HUES48 (cell line): ENCODE measurements around the gene COL4A2.

Experiments used
- H3K27ac ChIP-seq: one replicate; pipeline ENCODE4 v1.7.0; 2013; ENCODE audit warnings: low read depth, low read length, inconsistent platforms
- H3K27me3 ChIP-seq: 2 replicates; pipeline ENCODE4 v1.6.1; 2013; ENCODE audit warnings: mild to moderate bottlenecking, low read length; ENCODE audit not compliant: control insufficient read depth, insufficient read depth
- H3K36me3 ChIP-seq: 2 replicates; pipeline ENCODE4 v1.6.1; 2013; ENCODE audit warnings: low read length; ENCODE audit not compliant: control insufficient read depth, insufficient read depth
- H3K4me1 ChIP-seq: 2 replicates; pipeline ENCODE4 v1.6.1; 2013; ENCODE audit warnings: mild to moderate bottlenecking, low read length; ENCODE audit not compliant: control insufficient read depth, insufficient read depth
- H3K4me3 ChIP-seq: 2 replicates; pipeline ENCODE4 v1.5.1; 2013; ENCODE audit warnings: mild to moderate bottlenecking, low read depth, low read length
- H3K9ac ChIP-seq: 2 replicates; pipeline ENCODE4 v1.6.1; 2013; ENCODE audit warnings: mild to moderate bottlenecking, low read depth, low read length, moderate library complexity
- H3K9me3 ChIP-seq: 2 replicates; pipeline ENCODE4 v1.6.1; 2013; ENCODE audit warnings: low read length; ENCODE audit not compliant: control insufficient read depth, insufficient read depth

Gene COL4A2

DNA sequence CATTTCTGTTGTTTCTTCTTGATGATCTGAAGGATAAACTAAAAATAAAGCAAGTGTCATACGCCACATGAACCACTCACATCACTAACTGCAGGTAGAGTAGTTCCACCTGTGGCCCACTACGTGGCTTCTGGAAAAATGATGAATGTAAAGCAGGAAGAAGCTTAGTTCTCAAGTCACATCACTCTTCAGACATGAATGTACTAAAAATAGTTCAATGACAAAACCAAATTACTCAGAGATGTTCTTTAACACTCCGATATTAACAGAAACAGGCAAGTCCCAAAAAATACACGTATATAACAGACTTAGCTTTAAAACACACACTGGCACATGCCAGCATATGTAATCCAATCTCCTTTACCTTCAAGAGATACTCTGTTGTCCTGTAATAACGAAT is 232.8 kb downstream of the COL4A2 start:
- no peak overlapping the region for H3K9ac ChIP-seq
- 0 out of 2 replicates have a peak, but pooled peaks cover 2% of the 10 kb centered on the region for H3K9me3 ChIP-seq
- no peaks in the 10 kb centered on the region for H3K36me3 ChIP-seq
- H3K4me1 ChIP-seq: no peaks in the 10 kb centered on the region
- no peak overlapping the region for H3K4me3 ChIP-seq
- H3K27me3 ChIP-seq: no peaks in the 10 kb centered on the region
- H3K27ac ChIP-seq: no peak overlapping the region

DNA sequence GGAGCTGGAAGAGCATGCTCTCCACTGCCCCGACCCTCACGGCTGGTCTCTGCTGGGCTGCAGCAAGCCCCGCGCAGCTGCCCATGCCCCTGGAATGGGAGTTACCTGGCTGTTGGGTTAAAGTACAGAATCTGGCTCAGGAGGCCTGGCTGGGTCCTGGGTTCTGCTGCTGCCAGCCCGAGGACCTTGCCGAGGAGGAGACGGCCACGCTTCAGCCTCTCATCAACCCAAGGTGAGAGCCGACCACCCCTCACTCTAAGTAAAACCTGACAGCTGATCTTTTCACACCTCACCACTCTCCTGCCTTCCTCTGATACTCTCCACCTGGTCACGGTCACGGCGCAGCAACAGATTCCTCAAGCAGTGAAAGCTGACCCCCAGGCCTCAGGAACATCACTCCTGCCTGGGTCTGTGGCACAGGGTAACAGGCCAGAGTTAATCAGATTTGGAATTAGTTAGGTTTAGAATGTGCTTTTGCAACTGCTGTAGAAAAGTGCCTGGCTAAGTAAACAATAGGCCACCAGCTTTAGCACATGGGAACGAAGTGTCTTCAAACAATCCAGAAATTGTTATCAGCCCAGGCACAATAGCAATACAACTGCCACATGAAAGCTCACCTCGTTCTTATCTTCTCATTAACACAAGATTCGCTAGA is 233.9 kb downstream of the COL4A2 start:
- Histone ChIP-seq H3K4me3 (no peak overlapping the region), H3K36me3 (no peaks in the 10 kb centered on the region), H3K9ac (no peak overlapping the region), H3K27ac (no peak overlapping the region), H3K4me1 (peaks cover 5% of the 10 kb centered on the region; the same call in 1 of the 2 replicates), H3K9me3 (0 out of 2 replicates have a peak, but pooled peaks cover 2% of the 10 kb centered on the region), H3K27me3 (no peaks in the 10 kb centered on the region)

DNA sequence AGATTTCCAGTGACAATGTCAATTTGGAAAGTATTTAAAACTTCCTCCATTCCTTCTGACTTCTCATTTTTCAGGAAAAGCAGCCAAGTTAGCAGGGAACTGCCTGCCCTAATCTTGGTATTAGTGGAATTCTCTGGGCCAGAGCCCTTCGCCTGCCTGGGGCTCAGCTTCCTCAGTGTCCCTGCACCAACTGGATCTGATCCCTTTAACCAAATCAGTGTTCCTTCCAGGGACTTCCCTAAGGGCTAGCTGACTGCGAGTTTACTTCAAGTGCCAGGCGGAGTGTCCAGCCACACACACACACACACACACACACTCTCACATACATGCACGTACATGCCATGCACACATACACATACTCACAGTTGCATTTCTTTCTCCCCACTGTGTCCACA is 234.4 kb downstream of the COL4A2 start:
- Histone ChIP-seq H3K27me3 (no peaks in the 10 kb centered on the region), H3K9me3 (0 out of 2 replicates have a peak, but pooled peaks cover 2% of the 10 kb centered on the region), H3K9ac (no peak overlapping the region), H3K4me3 (no peak overlapping the region), H3K27ac (no peak overlapping the region), H3K36me3 (no peaks in the 10 kb centered on the region), H3K4me1 (peaks cover 5% of the 10 kb centered on the region; the same call in 1 of the 2 replicates)

DNA sequence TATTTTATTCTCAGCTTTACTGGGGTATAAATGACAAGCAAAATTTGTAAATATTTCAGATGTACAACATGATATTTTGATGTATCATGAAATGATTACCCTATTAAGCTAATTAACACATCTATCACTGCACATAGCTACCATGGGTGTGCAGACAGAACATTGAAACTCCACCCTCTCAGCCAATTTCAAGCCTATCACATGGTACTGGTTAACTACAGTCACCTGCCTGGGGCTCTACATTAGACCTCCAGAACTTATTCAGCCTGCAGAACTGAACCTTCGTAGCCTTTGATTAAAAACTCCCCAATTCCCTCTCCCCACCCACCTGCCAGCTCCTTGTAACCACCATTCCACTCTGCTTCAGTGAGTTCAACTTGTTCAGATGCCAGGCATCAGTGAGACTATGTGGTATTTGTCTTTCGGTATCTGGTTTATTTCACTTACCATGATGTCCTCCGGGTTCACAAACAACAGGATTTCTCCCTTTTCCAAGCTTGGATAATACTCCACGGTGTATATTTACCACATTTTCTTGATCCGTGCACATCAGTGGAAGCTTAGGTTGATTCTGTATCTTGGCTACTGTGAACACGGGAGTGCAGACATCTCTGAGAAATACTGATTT is 235.2 kb downstream of the COL4A2 start:
- H3K36me3 ChIP-seq: no peaks in the 10 kb centered on the region
- no peak overlapping the region for H3K27ac ChIP-seq
- 0 out of 2 replicates have a peak, but pooled peaks cover 2% of the 10 kb centered on the region for H3K9me3 ChIP-seq
- no peaks in the 10 kb centered on the region for H3K27me3 ChIP-seq
- no peak overlapping the region for H3K4me3 ChIP-seq
- H3K9ac ChIP-seq: no peak overlapping the region
- peaks cover 5% of the 10 kb centered on the region; the same call in 1 of the 2 replicates for H3K4me1 ChIP-seq

DNA sequence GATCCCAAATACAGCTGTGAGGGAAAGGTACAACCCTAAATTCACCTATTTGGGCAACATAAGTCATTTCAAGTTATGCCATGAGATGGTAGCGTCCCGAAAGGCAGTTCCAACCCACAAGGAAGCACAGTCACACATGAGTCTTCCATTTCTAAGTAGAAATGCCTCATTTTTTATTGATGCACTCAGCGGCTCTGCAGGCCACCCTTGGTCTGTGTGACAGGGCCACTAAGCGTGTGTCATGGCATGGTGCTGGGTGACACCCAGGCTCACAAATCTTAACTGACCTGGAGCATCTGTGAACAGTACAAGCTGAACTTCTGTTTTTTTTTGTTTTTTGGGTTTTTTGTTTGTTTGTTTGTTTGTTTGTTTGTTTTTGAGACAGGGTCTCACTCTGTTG is 239.3 kb downstream of the COL4A2 start:
- H3K9me3 ChIP-seq: 0 out of 2 replicates have a peak, but pooled peaks cover 2% of the 10 kb centered on the region
- H3K9ac ChIP-seq: no peak overlapping the region
- no peak overlapping the region for H3K27ac ChIP-seq
- H3K4me3 ChIP-seq: no peak overlapping the region
- H3K4me1 ChIP-seq: peaks cover 8% of the 10 kb centered on the region; the same call in 1 of the 2 replicates
- H3K27me3 ChIP-seq: no peaks in the 10 kb centered on the region
- no peaks in the 10 kb centered on the region for H3K36me3 ChIP-seq

- Histone ChIP-seq H3K27me3 (no peaks in the 10 kb centered on the region), H3K9me3 (0 out of 2 replicates have a peak, but pooled peaks cover 2% of the 10 kb centered on the region), H3K4me1 (peaks cover 8% of the 10 kb centered on the region; the same call in 1 of the 2 replicates), H3K36me3 (no peaks in the 10 kb centered on the region), H3K4me3 (no peak overlapping the region), H3K9ac (no peak overlapping the region), H3K27ac (no peak overlapping the region)
Measured at GRCh38 chr13:110546926-110547325, 239.8 kb downstream of the COL4A2 start.

DNA sequence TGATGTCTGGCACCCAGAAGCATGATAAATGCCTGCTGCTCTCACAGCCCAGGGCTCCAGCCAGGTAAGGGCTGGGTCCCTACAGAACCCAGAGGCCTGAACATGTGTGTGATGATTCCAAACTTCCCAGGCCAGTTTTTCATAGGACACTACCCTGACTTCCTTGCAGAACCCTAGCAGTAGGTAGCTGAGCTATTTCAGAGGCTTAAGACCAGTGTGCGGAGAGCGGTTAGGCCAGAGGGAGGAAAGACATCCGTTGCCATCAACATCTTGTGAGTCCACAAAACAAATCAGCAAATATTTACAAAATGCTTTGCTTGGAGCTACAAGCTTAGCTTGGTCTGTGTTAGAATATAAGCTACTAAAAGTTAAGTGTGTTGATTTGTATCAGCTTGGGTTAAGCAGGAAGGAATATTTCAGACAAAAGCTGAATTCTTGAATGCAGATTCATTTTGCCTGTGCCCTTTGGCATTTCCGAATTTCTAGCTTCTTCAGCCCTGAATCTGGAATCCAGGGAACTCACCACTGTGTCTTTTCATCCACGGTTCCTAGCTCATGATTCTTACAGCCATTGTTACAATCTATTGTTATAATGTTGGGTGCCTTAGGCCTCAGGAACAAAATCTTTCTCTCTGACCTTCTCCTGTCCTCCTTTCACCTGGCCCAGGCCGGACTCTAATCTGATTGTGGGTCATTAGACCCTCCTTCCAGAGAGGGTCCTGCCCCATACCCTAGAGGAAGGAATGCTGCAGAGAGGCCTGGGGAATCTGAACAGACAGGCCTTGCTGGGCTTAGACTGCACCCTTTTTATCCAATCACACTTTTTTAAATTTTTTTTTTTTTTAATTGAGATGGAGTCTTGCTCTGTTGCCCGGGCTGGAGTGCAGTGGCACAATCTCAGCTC is 242.1 kb downstream of the COL4A2 start:
- no peak overlapping the region for H3K9ac ChIP-seq
- H3K27me3 ChIP-seq: no peaks in the 10 kb centered on the region
- H3K4me3 ChIP-seq: no peak overlapping the region
- H3K9me3 ChIP-seq: 0 out of 2 replicates have a peak, but pooled peaks cover 2% of the 10 kb centered on the region
- H3K27ac ChIP-seq: no peak overlapping the region
- H3K36me3 ChIP-seq: no peaks in the 10 kb centered on the region
- peaks cover 8% of the 10 kb centered on the region; the same call in 1 of the 2 replicates for H3K4me1 ChIP-seq

- Histone ChIP-seq H3K9me3 (no peaks in the 10 kb centered on the region), H3K27me3 (no peaks in the 10 kb centered on the region), H3K4me3 (no peak overlapping the region), H3K9ac (no peak overlapping the region), H3K4me1 (peaks cover 8% of the 10 kb centered on the region; the same call in 1 of the 2 replicates), H3K27ac (no peak overlapping the region), H3K36me3 (no peaks in the 10 kb centered on the region)
Measured at GRCh38 chr13:110549795-110550160, 242.7 kb downstream of the COL4A2 start.

DNA sequence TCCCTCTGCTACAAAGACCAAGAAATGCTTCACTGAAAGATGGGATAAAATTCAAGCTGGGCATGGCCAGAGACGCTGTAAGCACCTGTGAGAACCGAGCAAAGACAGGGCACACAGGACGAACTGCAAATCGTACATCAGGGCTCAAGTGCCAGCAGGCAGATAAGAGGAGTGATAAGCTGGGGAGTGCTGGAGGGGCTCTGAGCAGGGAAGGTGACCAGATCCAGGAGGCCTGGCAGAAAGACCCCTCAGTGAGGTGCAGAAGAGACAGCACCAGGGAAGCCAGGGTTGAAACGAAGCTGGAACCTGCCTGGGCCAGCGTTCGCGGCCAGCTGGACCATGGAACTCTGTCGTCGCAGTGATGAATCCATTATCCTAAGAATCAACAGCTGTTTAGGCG is 244.2 kb downstream of the COL4A2 start:
- H3K27me3 ChIP-seq: no peaks in the 10 kb centered on the region
- H3K36me3 ChIP-seq: no peaks in the 10 kb centered on the region
- no peak overlapping the region for H3K27ac ChIP-seq
- no peak overlapping the region for H3K9ac ChIP-seq
- no peak overlapping the region for H3K4me3 ChIP-seq
- H3K9me3 ChIP-seq: no peaks in the 10 kb centered on the region
- 0 out of 2 replicates have a peak, but pooled peaks cover 3% of the 10 kb centered on the region for H3K4me1 ChIP-seq

DNA sequence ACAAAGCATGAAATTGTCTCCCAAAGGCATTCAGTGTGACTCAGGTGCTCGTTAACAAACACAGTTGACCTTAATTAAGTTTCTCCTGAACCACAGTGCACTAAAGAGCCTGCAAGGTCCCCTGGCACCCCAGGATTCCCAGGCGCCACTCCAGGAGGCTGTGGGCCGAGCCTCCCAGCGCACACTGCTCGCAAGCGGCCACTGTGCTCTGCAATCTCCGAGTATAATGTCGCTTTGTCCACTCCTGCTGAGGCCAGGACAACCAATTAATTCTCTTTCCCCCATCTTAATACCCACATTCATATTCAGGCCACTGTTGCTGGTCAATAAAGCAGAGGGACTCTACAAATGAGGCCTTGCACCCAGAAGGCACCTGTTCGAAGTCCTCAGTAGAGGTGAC is 245.7 kb downstream of the COL4A2 start:
- no peaks in the 10 kb centered on the region for H3K27me3 ChIP-seq
- no peaks in the 10 kb centered on the region for H3K9me3 ChIP-seq
- H3K4me1 ChIP-seq: 0 out of 2 replicates have a peak, but pooled peaks cover 3% of the 10 kb centered on the region
- no peak overlapping the region for H3K27ac ChIP-seq
- H3K36me3 ChIP-seq: no peaks in the 10 kb centered on the region
- H3K4me3 ChIP-seq: no peak overlapping the region
- H3K9ac ChIP-seq: no peak overlapping the region
